GM19397 (cell line): ENCODE measurements around the gene GNA14.
"Not testable (repeated sequence)": the region's sequence is repeated elsewhere in the genome, so short reads cannot be mapped to it uniquely, and the experiment has no call there.

ENCODE experiments used
- ATAC-seq: cut with Tn5 transposase; IDR thresholded peaks from one replicate; pipeline ENCODE4 v1.9.1; 2021; ENCODE audit warnings: mild to moderate bottlenecking, moderate library complexity; ENCODE audit not compliant: unreplicated experiment

The GNA14 gene

GRCh38 chr9:77422969-77423368 is 225.2 kb downstream of the GNA14 start:
- no peak for ATAC-seq

- no peak for ATAC-seq
These were observed 226.4 kb downstream of the GNA14 start for GRCh38 chr9:77421506-77422265.

GRCh38 chr9:77420641-77421040 is 227.5 kb downstream of the GNA14 start:
- ATAC-seq, result no peak

GRCh38 chr9:77418226-77418625 is 229.9 kb downstream of the GNA14 start:
- ATAC-seq, result no peak

GRCh38 chr9:77417566-77417965 is 230.6 kb downstream of the GNA14 start:
- ATAC-seq, result no peak

- not testable (repeated sequence) for ATAC-seq
These were observed 239.6 kb downstream of the GNA14 start for GRCh38 chr9:77408521-77408920.

- ATAC-seq, result no peak
These were observed 244.9 kb downstream of the GNA14 start for GRCh38 chr9:77403239-77403638.

GRCh38 chr9:77402286-77402685 is 245.8 kb downstream of the GNA14 start:
- no peak for ATAC-seq

GRCh38 chr9:77399964-77400363 is 248.2 kb downstream of the GNA14 start:
- ATAC-seq, result no peak

GRCh38 chr9:77398581-77398980 is 249.5 kb downstream of the GNA14 start:
- ATAC-seq, result not testable (repeated sequence)

- no peak for ATAC-seq
These were observed 255.8 kb downstream of the GNA14 start for GRCh38 chr9:77392328-77392727.

GRCh38 chr9:77391834-77392233 is 256.3 kb downstream of the GNA14 start:
- ATAC-seq, result no peak

GRCh38 chr9:77386187-77386586 is 261.9 kb downstream of the GNA14 start:
- ATAC-seq, result no peak

GRCh38 chr9:77384406-77384805 is 263.7 kb downstream of the GNA14 start:
- ATAC-seq, result no peak

- ATAC-seq, result no peak
These were observed 272.1 kb downstream of the GNA14 start for GRCh38 chr9:77375956-77376532.

GRCh38 chr9:77374266-77374665 is 273.9 kb downstream of the GNA14 start:
- no peak for ATAC-seq
